ENCODE results near the gene TERT.

GRCh38 chr5:1311439-1312055 lies 16.7 kb upstream of the TERT start:
- TF ChIP-seq CTCF (IDR thresholded peaks at IDR 0.05) (no peak), EP300 (IDR thresholded peaks at IDR 0.05; ENCODE audit: low read depth) (no peak)
